Testis (tissue), 3 donors: Measurements from ENCODE around the gene GPR78. TPM values are rescaled to one million over a fixed set of nuclear protein-coding genes. Genes with fewer than 3 reads are reported as not detected.

Source experiments
- DNase-seq: peaks from one replicate; pipeline ENCODE4 v3.0.0-alpha.2; 2019
- H3K27ac ChIP-seq, 2 donors: fragments of 200-600 bp; sonication (generic); one replicate each; pipeline ENCODE4 v1.5.1; 2019
- H3K27me3 ChIP-seq: fragments of 200-600 bp; sonication (generic); one replicate; pipeline ENCODE4 v1.5.1; 2019
- H3K36me3 ChIP-seq: fragments of 200-600 bp; sonication (generic); one replicate; pipeline ENCODE4 v1.5.1; 2017; ENCODE audit warnings: low read depth; ENCODE audit errors: missing control alignments
- H3K4me1 ChIP-seq: fragments of 200-600 bp; sonication (generic); one replicate; pipeline ENCODE4 v1.5.1; 2019
- H3K4me3 ChIP-seq, 2 donors: fragments of 200-600 bp; sonication (generic); one replicate each; pipeline ENCODE4 v1.5.1; 2017 to 2019
- H3K9me3 ChIP-seq: fragments of 200-600 bp; sonication (generic); one replicate; pipeline ENCODE4 v1.5.1; 2017
- POLR2A ChIP-seq: fragments of 450-650 bp; IDR thresholded peaks from one replicate; pipeline ENCODE4 v1.6.1; 2017; ENCODE audit warnings: antibody characterized with exemption, mild to moderate bottlenecking, moderate library complexity
- WGBS, 2 donors: methylation state at CpG; one replicate each; pipeline ENCODE4 v1.1.5; 2018; 5-methylcytosine and 5-hydroxymethylcytosine counted together
- intact Hi-C: fragments of 100-400 bp; cut with DNase I; formaldehyde crosslinking; loops from one replicate; pipeline ENCODE4 v1.15.1; 2023; ENCODE audit warnings: low total_unique reads
- polyA plus RNA-seq: library from polyadenylated mRNA; stranded (reverse); fragments of 350-450 nt; fragmentation: Illumina TruSeq; extraction: RNeasy Lipid Tissue Mini Kit (QIAGEN cat#74804); gene quantifications from one replicate; pipeline ENCODE4 v1.2.3, GENCODE V29; 2014; ENCODE audit warnings: low read depth, low replicate concordance; ENCODE audit not compliant: insufficient read depth
- total RNA-seq, 2 donors: library from RNA; depleted of rRNA; stranded (reverse); fragments of >200 nt; gene quantifications; one replicate each; pipeline ENCODE4 v1.2.3, GENCODE V29; 2016
- TF ChIP-seq, protein P1 (sequence below), 3 experiments: fragments of 450-650 bp in 2 of 3; fragments of 200-600 bp in 1 of 3; sonication (generic) in 1 of 3; IDR thresholded peaks; one replicate each; pipeline ENCODE4 v1.5.1; 2016 to 2019; ENCODE audit warnings: antibody characterized with exemption in 3 of 3, mild to moderate bottlenecking in 2 of 3, moderate library complexity in 1 of 3

Gene GPR78
- total and polyA plus RNA-seq, 3 donors from 2014 or later = 0.34 to 0.99 (median 0.39) TPM

DNA sequence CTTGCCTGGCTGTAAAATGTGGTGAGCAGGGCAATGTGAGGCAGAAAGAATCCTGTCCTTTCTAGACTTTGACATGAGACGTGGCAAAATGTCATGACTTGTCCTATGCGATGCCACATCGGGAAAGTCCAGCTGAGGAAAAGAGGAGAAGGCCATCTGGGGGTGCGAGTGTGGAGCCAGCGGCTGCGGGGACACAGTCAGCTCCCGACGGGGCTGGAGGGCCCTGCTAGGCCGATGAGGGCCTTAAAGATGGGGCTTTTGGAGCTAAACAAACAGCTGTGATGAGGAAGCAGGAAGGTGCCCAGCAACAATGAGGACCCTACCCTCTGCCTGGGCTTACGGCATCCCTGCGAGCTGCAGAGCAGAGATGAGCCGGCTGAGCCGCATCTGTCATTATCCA is 20.1 kb downstream of the GPR78 start:
- no peaks in the 10 kb centered on the region for H3K9me3 ChIP-seq
- H3K27ac ChIP-seq = no peak overlapping the region
- no peak for DNase-seq
- 93 to 96% methylated on average over 9 to 13 of the region's 13 CpGs for WGBS, 2 donors
- H3K4me3 ChIP-seq = no peak overlapping the region
- H3K36me3 ChIP-seq = no peaks in the 10 kb centered on the region
- intact Hi-C loops = no loop called here
- H3K27me3 ChIP-seq = no peaks in the 10 kb centered on the region
- H3K4me1 ChIP-seq = no peaks in the 10 kb centered on the region
- no peak for TF ChIP-seq POLR2A
- TF ChIP-seq, protein P1, sequence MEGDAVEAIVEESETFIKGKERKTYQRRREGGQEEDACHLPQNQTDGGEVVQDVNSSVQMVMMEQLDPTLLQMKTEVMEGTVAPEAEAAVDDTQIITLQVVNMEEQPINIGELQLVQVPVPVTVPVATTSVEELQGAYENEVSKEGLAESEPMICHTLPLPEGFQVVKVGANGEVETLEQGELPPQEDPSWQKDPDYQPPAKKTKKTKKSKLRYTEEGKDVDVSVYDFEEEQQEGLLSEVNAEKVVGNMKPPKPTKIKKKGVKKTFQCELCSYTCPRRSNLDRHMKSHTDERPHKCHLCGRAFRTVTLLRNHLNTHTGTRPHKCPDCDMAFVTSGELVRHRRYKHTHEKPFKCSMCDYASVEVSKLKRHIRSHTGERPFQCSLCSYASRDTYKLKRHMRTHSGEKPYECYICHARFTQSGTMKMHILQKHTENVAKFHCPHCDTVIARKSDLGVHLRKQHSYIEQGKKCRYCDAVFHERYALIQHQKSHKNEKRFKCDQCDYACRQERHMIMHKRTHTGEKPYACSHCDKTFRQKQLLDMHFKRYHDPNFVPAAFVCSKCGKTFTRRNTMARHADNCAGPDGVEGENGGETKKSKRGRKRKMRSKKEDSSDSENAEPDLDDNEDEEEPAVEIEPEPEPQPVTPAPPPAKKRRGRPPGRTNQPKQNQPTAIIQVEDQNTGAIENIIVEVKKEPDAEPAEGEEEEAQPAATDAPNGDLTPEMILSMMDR (IDR thresholded peaks at IDR 0.05) = no peak

GRCh38 chr4:8600686-8601085 is 20.5 kb downstream of the GPR78 start:
- WGBS, 2 donors = 88% methylated on average over 12 of the region's 12 CpGs; no CpG with 5 or more reads in 1 of the 2 donors
- TF ChIP-seq, protein P1 (IDR thresholded peaks at IDR 0.05) = no peak
- no peak for TF ChIP-seq POLR2A
- DNase-seq = no peak
- intact Hi-C loops = no loop called here
- no peaks in the 10 kb centered on the region for H3K9me3 ChIP-seq
- no peak overlapping the region for H3K27ac ChIP-seq
- H3K27me3 ChIP-seq = no peaks in the 10 kb centered on the region
- no peak overlapping the region for H3K4me3 ChIP-seq
- no peaks in the 10 kb centered on the region for H3K4me1 ChIP-seq
- no peaks in the 10 kb centered on the region for H3K36me3 ChIP-seq

DNA sequence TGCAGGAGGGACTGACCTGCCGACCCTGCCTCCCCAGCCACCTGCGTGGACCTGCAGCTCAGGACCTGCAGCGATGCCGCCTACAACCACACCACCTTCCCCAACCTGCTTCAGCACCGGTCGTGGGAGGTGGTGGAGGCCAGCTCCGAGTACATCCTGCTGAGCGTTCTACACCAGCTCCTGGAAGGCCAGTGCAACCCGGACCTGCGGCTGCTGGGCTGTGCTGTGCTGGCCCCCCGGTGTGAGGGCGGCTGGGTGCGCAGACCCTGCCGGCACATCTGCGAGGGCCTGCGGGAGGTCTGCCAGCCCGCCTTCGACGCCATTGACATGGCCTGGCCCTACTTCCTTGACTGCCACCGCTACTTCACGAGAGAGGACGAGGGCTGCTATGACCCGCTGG is 20.9 kb downstream of the GPR78 start:
- Histone ChIP-seq H3K4me3 (no peak overlapping the region), H3K9me3 (no peaks in the 10 kb centered on the region), H3K36me3 (no peaks in the 10 kb centered on the region), H3K4me1 (no peaks in the 10 kb centered on the region), H3K27me3 (no peaks in the 10 kb centered on the region), H3K27ac (no peak overlapping the region)
- intact Hi-C loops = no loop called here
- no peak for DNase-seq
- 94 to 96% methylated on average over 4 to 23 of the region's 23 CpGs for WGBS, 2 donors
- TF ChIP-seq, protein P1 (IDR thresholded peaks at IDR 0.05) = no peak
- TF ChIP-seq POLR2A = no peak

DNA sequence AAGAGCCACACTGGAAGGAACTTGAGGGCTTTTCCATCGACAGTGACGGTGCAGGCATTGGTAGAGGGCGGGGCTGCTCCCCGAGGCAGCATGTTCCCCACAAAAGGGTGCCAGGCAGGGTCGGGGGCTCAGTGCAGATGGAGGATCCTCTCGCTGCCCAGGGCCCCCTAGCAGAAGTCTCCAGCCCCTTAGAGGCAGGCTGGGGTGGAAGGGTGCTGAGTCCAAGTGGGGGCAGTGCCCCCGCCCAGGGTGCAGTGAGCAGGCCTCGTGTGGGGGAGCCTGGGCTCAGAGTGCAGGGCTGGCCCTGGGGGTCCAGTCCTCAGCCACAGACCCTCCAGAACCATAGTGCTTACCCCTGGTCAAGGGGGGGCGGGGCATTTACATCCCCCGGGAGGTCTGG is 21.4 kb downstream of the GPR78 start:
- no peak for DNase-seq
- Histone ChIP-seq H3K4me3 (no peak overlapping the region), H3K27ac (no peak overlapping the region), H3K9me3 (no peaks in the 10 kb centered on the region), H3K27me3 (no peaks in the 10 kb centered on the region), H3K36me3 (no peaks in the 10 kb centered on the region), H3K4me1 (no peaks in the 10 kb centered on the region)
- TF ChIP-seq, protein P1 (IDR thresholded peaks at IDR 0.05) = no peak
- TF ChIP-seq POLR2A = no peak
- intact Hi-C loops = no loop called here
- WGBS, 2 donors = 87 to 91% methylated on average over 7 to 10 of the region's 10 CpGs

- intact Hi-C loops = no loop called here
- Histone ChIP-seq H3K4me3 (no peak overlapping the region), H3K36me3 (no peaks in the 10 kb centered on the region), H3K27me3 (no peaks in the 10 kb centered on the region), H3K4me1 (peaks cover 4% of the 10 kb centered on the region), H3K27ac (no peak overlapping the region), H3K9me3 (no peaks in the 10 kb centered on the region)
- WGBS, 2 donors = 74 to 83% methylated on average over 19 of the region's 19 CpGs
- no peak for TF ChIP-seq POLR2A
- TF ChIP-seq, protein P1 (IDR thresholded peaks at IDR 0.05) = no peak
- no peak for DNase-seq
Measured at GRCh38 chr4:8602686-8603430, 22.7 kb downstream of the GPR78 start.
